H9 (cell line): ENCODE data around the gene TBC1D4. TPM values are rescaled to one million over a fixed set of nuclear protein-coding genes. Genes with fewer than 3 reads are reported as not detected.
"Not testable (repeated sequence)": the region's sequence is repeated elsewhere in the genome, so short reads cannot be mapped to it uniquely, and the experiment has no call there.

ENCODE experiments used
- DNase-seq: peaks from one replicate; pipeline ENCODE4 v3.0.0-alpha.2; 2017
- H2AFZ ChIP-seq: one replicate; pipeline ENCODE4 v1.6.1; 2013; ENCODE audit warnings: mild to moderate bottlenecking, low read length, control low read depth, moderate library complexity
- H2AK5ac ChIP-seq: 2 replicates; pipeline ENCODE4 v1.6.1; 2013; ENCODE audit warnings: low read length, control low read depth, mixed read lengths; ENCODE audit not compliant: insufficient read length
- H2BK120ac ChIP-seq: one replicate; pipeline ENCODE4 v1.6.1; 2013; ENCODE audit warnings: low read depth, mild to moderate bottlenecking, low read length, control low read depth, inconsistent platforms; ENCODE audit not compliant: poor library complexity, severe bottlenecking
- H2BK12ac ChIP-seq: 2 replicates; pipeline ENCODE4 v1.6.1; 2013; ENCODE audit warnings: low read length, control low read depth, mixed read lengths, low read depth; ENCODE audit not compliant: insufficient read length
- H2BK15ac ChIP-seq: 2 replicates; pipeline ENCODE4 v1.6.1; 2013; ENCODE audit warnings: low read depth, low read length, control low read depth
- H2BK20ac ChIP-seq: one replicate; pipeline ENCODE4 v1.6.1; 2013; ENCODE audit warnings: low read depth, mild to moderate bottlenecking, low read length, control low read depth, inconsistent platforms; ENCODE audit not compliant: poor library complexity, severe bottlenecking
- H2BK5ac ChIP-seq: 2 replicates; pipeline ENCODE4 v1.6.1; 2013; ENCODE audit warnings: low read length, control low read depth, mixed read lengths; ENCODE audit not compliant: insufficient read length
- H3K14ac ChIP-seq: 2 replicates; pipeline ENCODE4 v1.6.1; 2013; ENCODE audit warnings: low read length, control low read depth; ENCODE audit not compliant: insufficient read depth
- H3K18ac ChIP-seq: 2 replicates; pipeline ENCODE4 v1.6.1; 2013; ENCODE audit warnings: low read depth, mild to moderate bottlenecking, mixed read lengths, low read length, control low read depth; ENCODE audit not compliant: insufficient read length
- H3K23ac ChIP-seq: 2 replicates; pipeline ENCODE4 v1.6.1; 2013; ENCODE audit warnings: low read length, control low read depth, mixed read lengths, low read depth; ENCODE audit not compliant: insufficient read length
- H3K23me2 ChIP-seq: 2 replicates; pipeline ENCODE4 v1.6.1; 2013; ENCODE audit warnings: low read depth, mild to moderate bottlenecking, mixed read lengths, low read length, control low read depth; ENCODE audit not compliant: insufficient read length, poor library complexity, severe bottlenecking
- H3K27ac ChIP-seq: 2 replicates; pipeline ENCODE4 v1.5.1; 2013; ENCODE audit warnings: low read length, control low read depth, mixed read lengths, low read depth; ENCODE audit not compliant: insufficient read length
- H3K27me3 ChIP-seq: 2 replicates; pipeline ENCODE4 v1.6.1; 2013; ENCODE audit warnings: low read length, control low read depth, inconsistent platforms; ENCODE audit not compliant: insufficient read depth
- H3K4ac ChIP-seq: 2 replicates; pipeline ENCODE4 v1.6.1; 2013; ENCODE audit warnings: low read depth, mild to moderate bottlenecking, control low read depth, inconsistent platforms, low read length, moderate library complexity
- H3K4me1 ChIP-seq: 2 replicates; pipeline ENCODE4 v1.6.1; 2013; ENCODE audit warnings: low read length, control low read depth, inconsistent platforms; ENCODE audit not compliant: insufficient read depth
- H3K4me2 ChIP-seq: 2 replicates; pipeline ENCODE4 v1.6.1; 2013; ENCODE audit warnings: low read length, control low read depth, mixed read lengths; ENCODE audit not compliant: insufficient read length, insufficient read depth
- H3K56ac ChIP-seq: 2 replicates; pipeline ENCODE4 v1.6.1; 2013; ENCODE audit warnings: low read depth, mild to moderate bottlenecking, mixed read lengths, low read length, control low read depth; ENCODE audit not compliant: insufficient read length
- H3K79me1 ChIP-seq: 2 replicates; pipeline ENCODE4 v1.6.1; 2013; ENCODE audit warnings: low read depth, mild to moderate bottlenecking, moderate library complexity, low read length, control low read depth, inconsistent platforms; ENCODE audit not compliant: insufficient read depth, poor library complexity, severe bottlenecking
- H3K79me2 ChIP-seq: 2 replicates; pipeline ENCODE4 v1.6.1; 2013; ENCODE audit warnings: low read length, control low read depth, inconsistent platforms; ENCODE audit not compliant: insufficient read depth
- H3K9ac ChIP-seq: 2 replicates; pipeline ENCODE4 v1.6.1; 2013; ENCODE audit warnings: low read length, control low read depth, mixed read lengths; ENCODE audit not compliant: insufficient read length; ENCODE audit errors: extremely low read depth
- H3K9me3 ChIP-seq: one replicate; pipeline ENCODE4 v1.6.1; 2013; ENCODE audit warnings: low read depth, low read length, inconsistent platforms; ENCODE audit not compliant: control insufficient read depth
- H3T11ph ChIP-seq: one replicate; pipeline ENCODE4 v1.6.1; 2013; ENCODE audit warnings: mild to moderate bottlenecking, low read length, control low read depth, inconsistent platforms
- H4K20me1 ChIP-seq: one replicate; pipeline ENCODE4 v1.6.1; 2013; ENCODE audit not compliant: control insufficient read depth, insufficient read length, insufficient read depth
- H4K5ac ChIP-seq: 2 replicates; pipeline ENCODE4 v1.6.1; 2013; ENCODE audit warnings: low read depth, mild to moderate bottlenecking, mixed read lengths, low read length, control low read depth; ENCODE audit not compliant: insufficient read length
- H4K8ac ChIP-seq: replicated peaks from 2 replicates; pipeline ENCODE4 v1.6.1; 2013; ENCODE audit warnings: low read length, control low read depth, mixed read lengths, low read depth; ENCODE audit not compliant: insufficient read length
- H4K91ac ChIP-seq: 2 replicates; pipeline ENCODE4 v1.6.1; 2013; ENCODE audit warnings: low read depth, mild to moderate bottlenecking, moderate library complexity, mixed read lengths, low read length, control low read depth; ENCODE audit not compliant: insufficient read length
- H3K27ac Mint-ChIP-seq, 3 experiments: 2 replicates in 2 of 3; 3 replicates in 1 of 3; pipeline ENCODE4 v1.8.0; 2020 to 2021; ENCODE audit warnings: mixed read lengths in 3 of 3, mild to moderate bottlenecking in 1 of 3, moderate library complexity in 1 of 3
- H3K27me3 Mint-ChIP-seq: 2 replicates; pipeline ENCODE4 v1.8.0; 2021; ENCODE audit warnings: low read depth, mild to moderate bottlenecking, moderate library complexity, mixed read lengths
- H3K36me3 Mint-ChIP-seq, 3 experiments: 2 replicates in 2 of 3; 3 replicates in 1 of 3; pipeline ENCODE4 v1.8.0; 2020 to 2021; ENCODE audit warnings: low read depth in 3 of 3, mixed read lengths in 3 of 3; ENCODE audit not compliant: insufficient read depth in 1 of 3
- H3K4me1 Mint-ChIP-seq, 2 experiments: 2 replicates each; pipeline ENCODE4 v1.8.0; 2020; ENCODE audit warnings: mixed read lengths in 2 of 2
- H3K4me3 Mint-ChIP-seq, 2 experiments: 2 replicates in 1 of 2; 3 replicates in 1 of 2; pipeline ENCODE4 v1.8.0; 2020 to 2021; ENCODE audit warnings: mild to moderate bottlenecking in 2 of 2, mixed read lengths in 2 of 2, moderate library complexity in 1 of 2
- H3K9me3 Mint-ChIP-seq, 2 experiments: 2 replicates in 1 of 2; 3 replicates in 1 of 2; pipeline ENCODE4 v1.8.0; 2020; ENCODE audit warnings: mild to moderate bottlenecking in 2 of 2, mixed read lengths in 2 of 2, moderate library complexity in 1 of 2
- WGBS: extraction: QIAGEN DNeasy Blood & Tissue Kit; methylation state at CpG from one replicate; pipeline ENCODE4 v1.1.7; 2013; ENCODE audit warnings: missing lambda C conversion rate, low lambda C conversion rate, mixed read lengths; ENCODE audit not compliant: insufficient read length; ENCODE audit errors: extremely low coverage; 5-methylcytosine and 5-hydroxymethylcytosine counted together
- total RNA-seq: library from RNA; stranded (reverse); gene quantifications from 2 replicates; pipeline ENCODE4 v1.2.1, GENCODE V29; 2021
- TF ChIP-seq, protein P1 (sequence below): fragments of 200-600 bp; sonication (generic); conservative IDR thresholded peaks from 3 replicates; pipeline ENCODE4 v1.8.0; 2021; ENCODE audit warnings: antibody characterized with exemption, mild to moderate bottlenecking

The TBC1D4 gene
- total RNA-seq, 1 experiment from 2014 or later: 10.5 TPM

- H2AK5ac ChIP-seq: no peak overlapping the region
- no peak overlapping the region for H2BK120ac ChIP-seq
- peak overlapping the region in 1 of 3 experiments; percentile 9; a peak in 2 of 7 replicates for H3K27ac Mint-ChIP-seq
- no peak overlapping the region for H3K27ac ChIP-seq
- TF ChIP-seq, protein P1, sequence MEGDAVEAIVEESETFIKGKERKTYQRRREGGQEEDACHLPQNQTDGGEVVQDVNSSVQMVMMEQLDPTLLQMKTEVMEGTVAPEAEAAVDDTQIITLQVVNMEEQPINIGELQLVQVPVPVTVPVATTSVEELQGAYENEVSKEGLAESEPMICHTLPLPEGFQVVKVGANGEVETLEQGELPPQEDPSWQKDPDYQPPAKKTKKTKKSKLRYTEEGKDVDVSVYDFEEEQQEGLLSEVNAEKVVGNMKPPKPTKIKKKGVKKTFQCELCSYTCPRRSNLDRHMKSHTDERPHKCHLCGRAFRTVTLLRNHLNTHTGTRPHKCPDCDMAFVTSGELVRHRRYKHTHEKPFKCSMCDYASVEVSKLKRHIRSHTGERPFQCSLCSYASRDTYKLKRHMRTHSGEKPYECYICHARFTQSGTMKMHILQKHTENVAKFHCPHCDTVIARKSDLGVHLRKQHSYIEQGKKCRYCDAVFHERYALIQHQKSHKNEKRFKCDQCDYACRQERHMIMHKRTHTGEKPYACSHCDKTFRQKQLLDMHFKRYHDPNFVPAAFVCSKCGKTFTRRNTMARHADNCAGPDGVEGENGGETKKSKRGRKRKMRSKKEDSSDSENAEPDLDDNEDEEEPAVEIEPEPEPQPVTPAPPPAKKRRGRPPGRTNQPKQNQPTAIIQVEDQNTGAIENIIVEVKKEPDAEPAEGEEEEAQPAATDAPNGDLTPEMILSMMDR: no peak
- no peak overlapping the region for H3K4me3 Mint-ChIP-seq
- H3K36me3 Mint-ChIP-seq: peaks cover 0 to 2% (median 0%) of the 10 kb centered on the region in 3 experiments; a peak in 2 of 7 replicates
- H3K4me1 Mint-ChIP-seq: peaks cover 7 to 10% of the 10 kb centered on the region in 2 experiments
- no peaks in the 10 kb centered on the region for H3K79me1 ChIP-seq
- no peaks in the 10 kb centered on the region for H3K79me2 ChIP-seq
- no peak for DNase-seq
- H2BK12ac ChIP-seq: no peak overlapping the region
- H2AFZ ChIP-seq: no peak overlapping the region
- no peaks in the 10 kb centered on the region for H3K9me3 Mint-ChIP-seq
- no peak overlapping the region for H3K4ac ChIP-seq
- H3K9ac ChIP-seq: no peak overlapping the region
- no peaks in the 10 kb centered on the region for H3K23me2 ChIP-seq
- no peak overlapping the region for H2BK5ac ChIP-seq
- no peak overlapping the region for H2BK20ac ChIP-seq
- no peak overlapping the region for H4K8ac ChIP-seq
- no peak overlapping the region for H4K5ac ChIP-seq
- H3K27me3 Mint-ChIP-seq: no peaks in the 10 kb centered on the region
- H4K91ac ChIP-seq: no peak overlapping the region
- no peak overlapping the region for H2BK15ac ChIP-seq
- H3K56ac ChIP-seq: no peak overlapping the region
- H3K27me3 ChIP-seq: no peaks in the 10 kb centered on the region
- H3K18ac ChIP-seq: no peak overlapping the region
- no peak overlapping the region for H3T11ph ChIP-seq
- no peak overlapping the region for H3K4me2 ChIP-seq
- H3K23ac ChIP-seq: no peak overlapping the region
- H3K4me1 ChIP-seq: no peaks in the 10 kb centered on the region
- H4K20me1 ChIP-seq: no peaks in the 10 kb centered on the region
- H3K14ac ChIP-seq: no peak overlapping the region
- no CpG with 5 or more reads among the region's 4 CpGs for WGBS
- no peaks in the 10 kb centered on the region for H3K9me3 ChIP-seq
Measured at GRCh38 chr13:75437582-75438318, 44.2 kb downstream of the TBC1D4 start.

- H3K36me3 Mint-ChIP-seq, H4K8ac ChIP-seq, H2BK20ac ChIP-seq, H3K79me2 ChIP-seq, H3K27ac ChIP-seq, H4K5ac ChIP-seq, H3K23me2 ChIP-seq, H3K14ac ChIP-seq, H3K27me3 ChIP-seq, H2AFZ ChIP-seq, H3K9ac ChIP-seq, H3K4me2 ChIP-seq, H3K27ac Mint-ChIP-seq, H3K4me3 Mint-ChIP-seq, H3K18ac ChIP-seq, H3T11ph ChIP-seq, H2BK120ac ChIP-seq, H3K23ac ChIP-seq, H3K4ac ChIP-seq, H3K9me3 ChIP-seq, H3K79me1 ChIP-seq, H2BK12ac ChIP-seq, DNase-seq, H2AK5ac ChIP-seq, H4K91ac ChIP-seq, H2BK15ac ChIP-seq, H4K20me1 ChIP-seq, H3K56ac ChIP-seq, H3K9me3 Mint-ChIP-seq, H3K27me3 Mint-ChIP-seq, H2BK5ac ChIP-seq, H3K4me1 ChIP-seq: not testable (repeated sequence)
- H3K4me1 Mint-ChIP-seq: peaks cover 7 to 16% of the 10 kb centered on the region in 2 experiments
- WGBS: no CpG with 5 or more reads among the region's 2 CpGs
Measured at GRCh38 chr13:75434126-75434525, 47.8 kb downstream of the TBC1D4 start.
